ENCODE results near the gene ATXN3. TPM values are rescaled to one million over a fixed set of nuclear protein-coding genes. Genes with fewer than 3 reads are reported as not detected.

ATXN3 gene
- polyA plus RNA-seq, 2 of the 4 experiments (the other 2 are of a cell fraction) = 23.8 to 41.8 TPM

- no peak for TF ChIP-seq ESRRA (IDR thresholded peaks at IDR 0.05; ENCODE audit: borderline replicate concordance, low read length)
- TF ChIP-seq ZFP36 (IDR thresholded peaks at IDR 0.05; ENCODE audit: borderline replicate concordance, partially characterized antibody) = no peak
- TF ChIP-seq POLR2A (IDR thresholded peaks at IDR 0.05; ENCODE audit: low read length) = peak; percentile 36
- TF ChIP-seq MAFK (IDR thresholded peaks at IDR 0.05; ENCODE audit: partially characterized antibody) = no peak
- TF ChIP-seq POLR2AphosphoS2 (conservative IDR thresholded peaks at IDR 0.05; ENCODE audit: low read length) = no peak
- TF ChIP-seq RNF2 (IDR thresholded peaks at IDR 0.05; ENCODE audit: borderline replicate concordance, low read depth) = no peak
- TF ChIP-seq SMC3 (IDR thresholded peaks at IDR 0.05) = no peak
- no peak for TF ChIP-seq ZC3H11A (IDR thresholded peaks at IDR 0.05)
- TF ChIP-seq NR3C1 (IDR thresholded peaks at IDR 0.05) = no peak
These were observed at the start of gene ATXN3 (continued) for GRCh38 chr14:92106143-92106926.

GRCh38 chr14:92154283-92154942 is 48.0 kb upstream of the ATXN3 start:
- H3K9me3 ChIP-seq = no peaks in the 10 kb centered on the region
- H3K27ac ChIP-seq = no peak overlapping the region
- TF ChIP-seq NPAS2 (CRISPR knock-in tag; IDR thresholded peaks at IDR 0.05; ENCODE audit: borderline replicate concordance) (no peak), REST (IDR thresholded peaks at IDR 0.05) (no peak), ZSCAN20 (CRISPR knock-in tag; IDR thresholded peaks at IDR 0.05) (no peak), RNF2 (IDR thresholded peaks at IDR 0.05; ENCODE audit: borderline replicate concordance, low read depth) (no peak), CHD2 (IDR thresholded peaks at IDR 0.05; ENCODE audit: low read length, partially characterized antibody) (no peak), CBX8 (IDR thresholded peaks at IDR 0.05) (no peak), MAX (IDR thresholded peaks at IDR 0.05) (no peak)
- POLR2A ChIA-PET = no interaction called here
- ATAC-seq (no peak), FAIRE-seq (no peak), DNase-seq (ENCODE audit: low read depth in 1 of 2, low spot score in 1 of 2) (no peak)
- H3K4me2 ChIP-seq = no peak overlapping the region
- CTCF ChIA-PET = interaction anchor here (1.1 to 2.0 kb wide), 2 partner anchors 14 to 19 kb away, joined by 5 to 9 read pairs; no protein-coding TSS in a partner anchor
- peaks cover 11% of the 10 kb centered on the region for H3K4me1 ChIP-seq
- H3K4me3 ChIP-seq = no peak overlapping the region
- 59% methylated on average over 3 of the region's 3 CpGs for WGBS (ENCODE audit: missing lambda C conversion rate)

GRCh38 chr14:92153581-92153980 is 47.2 kb upstream of the ATXN3 start:
- WGBS (ENCODE audit: missing lambda C conversion rate) = 89% methylated on average over 1 of the region's 1 CpG
- no peak overlapping the region for H3K4me2 ChIP-seq
- no peak for DNase-seq (ENCODE audit: low read depth in 1 of 2, low spot score in 1 of 2)
- H3K4me1 ChIP-seq = peaks cover 11% of the 10 kb centered on the region
- CTCF ChIA-PET = interaction anchor here (1.1 to 2.0 kb wide), 2 partner anchors 14 to 18 kb away, joined by 5 to 9 read pairs; no protein-coding TSS in a partner anchor
- no peak for TF ChIP-seq CTCF (IDR thresholded peaks at IDR 0.05)
- no peak for TF ChIP-seq USF2 (IDR thresholded peaks at IDR 0.05)
- no peak for TF ChIP-seq TP53 (CRISPR knock-in tag; IDR thresholded peaks at IDR 0.05)
- no peak for TF ChIP-seq MAX (IDR thresholded peaks at IDR 0.05)
- no peak for TF ChIP-seq HDAC2 (IDR thresholded peaks at IDR 0.05)
- no peak for TF ChIP-seq HMGXB4 (CRISPR knock-in tag; IDR thresholded peaks at IDR 0.05; ENCODE audit: borderline replicate concordance)
- no peak for TF ChIP-seq PHF8 (IDR thresholded peaks at IDR 0.05; ENCODE audit: borderline replicate concordance, low read depth)
- TF ChIP-seq FOXS1 (CRISPR knock-in tag; IDR thresholded peaks at IDR 0.05) = no peak
- no peak for TF ChIP-seq NFE2L2 (conservative IDR thresholded peaks at IDR 0.05; ENCODE audit: low read length)
- no peak for ATAC-seq
- no peak overlapping the region for H3K4me3 ChIP-seq
- POLR2A ChIA-PET = no interaction called here
- FAIRE-seq = no peak
- no peaks in the 10 kb centered on the region for H3K9me3 ChIP-seq
- H3K27ac ChIP-seq = no peak overlapping the region

Data from A549 (cell line).